HG03439 (cell line): ENCODE results near the gene ZBTB40.

ENCODE experiments used
- ATAC-seq: cut with Tn5 transposase; IDR thresholded peaks from one replicate; pipeline ENCODE4 v1.9.1; 2021; ENCODE audit warnings: mild to moderate bottlenecking, moderate library complexity; ENCODE audit not compliant: unreplicated experiment

The ZBTB40 gene

GRCh38 chr1:22529901-22530621 is 78.4 kb downstream of the ZBTB40 start:
- no peak for ATAC-seq

GRCh38 chr1:22530715-22531114 is 79.1 kb downstream of the ZBTB40 start:
- no peak for ATAC-seq

- no peak for ATAC-seq
These were observed 79.6 kb downstream of the ZBTB40 start for GRCh38 chr1:22531251-22531650.

GRCh38 chr1:22533244-22533895 is 81.7 kb downstream of the ZBTB40 start:
- ATAC-seq, result no peak

- no peak for ATAC-seq
These were observed 83.3 kb downstream of the ZBTB40 start for GRCh38 chr1:22534951-22535350.

- ATAC-seq, result no peak
These were observed 83.7 kb downstream of the ZBTB40 start for GRCh38 chr1:22535399-22535798.

GRCh38 chr1:22536506-22536905 is 84.9 kb downstream of the ZBTB40 start:
- no peak for ATAC-seq

- ATAC-seq, result no peak
These were observed 85.9 kb downstream of the ZBTB40 start for GRCh38 chr1:22537441-22538139.

- ATAC-seq, result no peak
These were observed 88.0 kb downstream of the ZBTB40 start for GRCh38 chr1:22539510-22540118.

GRCh38 chr1:22540337-22540736 is 88.7 kb downstream of the ZBTB40 start:
- ATAC-seq, result no peak

- no peak for ATAC-seq
These were observed 91.2 kb downstream of the ZBTB40 start for GRCh38 chr1:22542886-22543285.

- ATAC-seq, result no peak
These were observed 92.0 kb downstream of the ZBTB40 start for GRCh38 chr1:22543679-22544078.

- ATAC-seq, result no peak
These were observed 93.0 kb downstream of the ZBTB40 start for GRCh38 chr1:22544606-22545005.

GRCh38 chr1:22545141-22545540 is 93.5 kb downstream of the ZBTB40 start:
- no peak for ATAC-seq

GRCh38 chr1:22547186-22547817 is 95.7 kb downstream of the ZBTB40 start:
- ATAC-seq, result no peak

- no peak for ATAC-seq
These were observed 96.3 kb downstream of the ZBTB40 start for GRCh38 chr1:22547818-22548462.

- no peak for ATAC-seq
These were observed 98.4 kb downstream of the ZBTB40 start for GRCh38 chr1:22550021-22550420.

- no peak for ATAC-seq
These were observed 99.9 kb downstream of the ZBTB40 start for GRCh38 chr1:22551591-22551990.

GRCh38 chr1:22552021-22552420 is 100.4 kb downstream of the ZBTB40 start:
- no peak for ATAC-seq

- no peak for ATAC-seq
These were observed 101.6 kb downstream of the ZBTB40 start for GRCh38 chr1:22553104-22553880.
